Activated B cell treated with CpG ODN at 0.5 μM for 24 hours (primary cell): Measurements from ENCODE around the gene RACK1. TPM values are rescaled to one million over a fixed set of nuclear protein-coding genes. Genes with fewer than 3 reads are reported as not detected.

Source experiments
- ATAC-seq: fragments of 200-7000 bp; cut with Tn5 transposase; one replicate; pipeline ENCODE4 v1.10.0; 2021; ENCODE audit warnings: low read depth, mild to moderate bottlenecking, moderate library complexity
- CTCF ChIA-PET: fragments of 350-600 bp; sonication (Branson Sonifier 250); formaldehyde crosslinking; loops from one replicate; lab custom pipeline; 2021; ENCODE audit warnings: antibody characterized with exemption; lab: Charles Lee
- POLR2A ChIA-PET: fragments of 350-600 bp; sonication (Branson Sonifier 250); formaldehyde crosslinking; loops from one replicate; lab custom pipeline; 2021; ENCODE audit warnings: antibody characterized with exemption; lab: Charles Lee
- DNase-seq: peaks from one replicate; pipeline ENCODE4 v3.0.0; 2022
- H3K27ac Mint-ChIP-seq: one replicate; pipeline ENCODE4 v1.8.0; 2020; ENCODE audit warnings: mixed read lengths
- H3K27me3 Mint-ChIP-seq: one replicate; pipeline ENCODE4 v1.8.0; 2021; ENCODE audit warnings: mixed read lengths
- H3K36me3 Mint-ChIP-seq: one replicate; pipeline ENCODE4 v1.8.0; 2021; ENCODE audit warnings: low read depth, mixed read lengths
- H3K4me1 Mint-ChIP-seq: one replicate; pipeline ENCODE4 v1.8.0; 2021; ENCODE audit warnings: mixed read lengths
- H3K4me3 Mint-ChIP-seq: one replicate; pipeline ENCODE4 v1.8.0; 2020; ENCODE audit warnings: mild to moderate bottlenecking, mixed read lengths
- H3K9me3 Mint-ChIP-seq: one replicate; pipeline ENCODE4 v1.8.0; 2020; ENCODE audit warnings: mixed read lengths
- intact Hi-C: fragments of 100-400 bp; cut with micrococcal nuclease; formaldehyde crosslinking; loops from one replicate; pipeline ENCODE4 v1.15.1; 2024
- total RNA-seq: library from RNA; stranded (reverse); gene quantifications from 2 replicates; pipeline ENCODE4 v1.2.3, GENCODE V29; 2022
- TF ChIP-seq, protein P1 (sequence below): fragments of 200-600 bp; IDR thresholded peaks from one replicate; pipeline ENCODE4 v1.8.0; 2022; ENCODE audit warnings: antibody characterized with exemption, mild to moderate bottlenecking

The RACK1 gene
- total RNA-seq, 1 donor from 2014 or later, result 2,528 TPM

GRCh38 chr5:181207214-181207959 is 36.3 kb downstream of the RACK1 start:
- DNase-seq (peak; percentile 56), ATAC-seq (peak; percentile 62)
- H3K4me3 Mint-ChIP-seq, result peak overlapping the region; percentile 92
- H3K4me1 Mint-ChIP-seq, result peaks cover 34% of the 10 kb centered on the region
- H3K27me3 Mint-ChIP-seq, result peaks cover 15% of the 10 kb centered on the region
- ChIA-PET POLR2A (interaction anchor here (0.9 to 12.3 kb wide), 14 partner anchors 8 to 397 kb away, joined by 3 to 317 read pairs (median 9); partner anchors contain the start of genes RACK1, TRIM41, TRIM52 and ZFP62), CTCF (interaction anchor here (0.7 to 3.3 kb wide), 9 partner anchors 9 to 54 kb away, joined by 3 to 17 read pairs (median 5); partner anchors contain the start of gene RACK1)
- H3K36me3 Mint-ChIP-seq, result peaks cover 9% of the 10 kb centered on the region
- no peaks in the 10 kb centered on the region for H3K9me3 Mint-ChIP-seq
- TF ChIP-seq, protein P1, sequence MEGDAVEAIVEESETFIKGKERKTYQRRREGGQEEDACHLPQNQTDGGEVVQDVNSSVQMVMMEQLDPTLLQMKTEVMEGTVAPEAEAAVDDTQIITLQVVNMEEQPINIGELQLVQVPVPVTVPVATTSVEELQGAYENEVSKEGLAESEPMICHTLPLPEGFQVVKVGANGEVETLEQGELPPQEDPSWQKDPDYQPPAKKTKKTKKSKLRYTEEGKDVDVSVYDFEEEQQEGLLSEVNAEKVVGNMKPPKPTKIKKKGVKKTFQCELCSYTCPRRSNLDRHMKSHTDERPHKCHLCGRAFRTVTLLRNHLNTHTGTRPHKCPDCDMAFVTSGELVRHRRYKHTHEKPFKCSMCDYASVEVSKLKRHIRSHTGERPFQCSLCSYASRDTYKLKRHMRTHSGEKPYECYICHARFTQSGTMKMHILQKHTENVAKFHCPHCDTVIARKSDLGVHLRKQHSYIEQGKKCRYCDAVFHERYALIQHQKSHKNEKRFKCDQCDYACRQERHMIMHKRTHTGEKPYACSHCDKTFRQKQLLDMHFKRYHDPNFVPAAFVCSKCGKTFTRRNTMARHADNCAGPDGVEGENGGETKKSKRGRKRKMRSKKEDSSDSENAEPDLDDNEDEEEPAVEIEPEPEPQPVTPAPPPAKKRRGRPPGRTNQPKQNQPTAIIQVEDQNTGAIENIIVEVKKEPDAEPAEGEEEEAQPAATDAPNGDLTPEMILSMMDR, result no peak
- intact Hi-C loops, result loop anchor here (1.0 to 5.0 kb wide), 4 partner anchors 10 to 35 kb away; partner anchors contain the start of gene RACK1
- H3K27ac Mint-ChIP-seq, result peak overlapping the region; percentile 97

DNA sequence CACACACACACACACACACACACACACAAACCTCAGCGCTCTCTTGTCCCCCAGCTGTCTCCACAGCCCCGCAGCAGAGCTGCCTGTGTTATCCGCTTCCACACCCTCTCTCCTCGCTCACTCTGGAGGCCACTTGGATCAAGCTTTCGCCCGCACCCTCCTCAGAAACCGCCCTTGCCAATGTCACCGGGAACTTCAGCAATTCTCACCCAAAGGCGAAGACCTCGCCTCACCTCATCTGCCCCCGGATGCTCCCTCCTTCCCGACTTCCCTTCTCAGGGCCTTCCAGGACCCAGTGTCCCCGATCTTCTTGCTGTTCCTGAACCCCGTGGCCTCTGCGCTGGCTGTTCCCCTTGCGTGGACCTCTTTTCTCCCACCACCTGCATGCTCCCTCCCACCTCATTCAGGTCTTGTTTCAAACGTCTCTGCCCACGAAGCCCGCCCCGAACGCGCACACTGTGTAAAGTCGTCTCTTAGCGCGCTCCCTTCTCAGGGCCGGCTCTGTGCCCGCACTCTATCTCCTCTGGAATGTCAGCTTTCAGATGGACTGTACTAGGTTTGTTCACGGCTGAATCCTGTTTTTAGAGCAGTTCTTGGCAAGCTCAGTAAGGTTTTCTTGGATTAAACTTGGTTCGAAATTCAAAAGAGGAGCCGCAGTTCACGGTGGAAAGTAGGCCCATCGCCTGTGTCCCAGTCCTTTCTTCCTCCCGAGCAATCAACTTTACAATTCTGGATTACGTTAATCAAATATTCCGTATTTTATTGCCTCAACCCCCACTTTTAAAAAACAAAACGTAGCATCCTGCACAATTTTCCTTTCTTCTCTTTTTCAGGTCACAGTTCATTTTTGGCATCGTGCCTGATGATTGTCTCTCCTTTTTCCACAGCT is 37.7 kb downstream of the RACK1 start:
- Mint-ChIP-seq H3K9me3 (no peaks in the 10 kb centered on the region), H3K27ac (peak overlapping the region; percentile 97), H3K27me3 (peaks cover 15% of the 10 kb centered on the region), H3K36me3 (peaks cover 9% of the 10 kb centered on the region), H3K4me1 (peaks cover 36% of the 10 kb centered on the region), H3K4me3 (peak overlapping the region; percentile 92)
- ATAC-seq (peak; percentile 10), DNase-seq (no peak)
- CTCF ChIA-PET, result interaction anchor here (1.7 to 3.3 kb wide), 3 partner anchors 15 to 38 kb away, joined by 5 to 17 read pairs (median 7); partner anchors contain the start of gene RACK1
- POLR2A ChIA-PET, result interaction anchor here (0.6 to 12.3 kb wide), 9 partner anchors 11 to 55 kb away, joined by 3 to 317 read pairs (median 11); partner anchors contain the start of genes RACK1, TRIM41 and TRIM52
- intact Hi-C loops, result loop anchor here (5.0 kb wide), 1 partner anchor 36 kb away; the partner anchor contains the start of gene RACK1
- TF ChIP-seq, protein P1, result no peak

- ATAC-seq (no peak), DNase-seq (peak; percentile 46)
- Mint-ChIP-seq H3K27me3 (peaks cover 15% of the 10 kb centered on the region), H3K36me3 (peaks cover 9% of the 10 kb centered on the region), H3K27ac (peak within 1 kb of the TSS; percentile 97), H3K4me1 (peaks cover 42% of the 10 kb centered on the region), H3K9me3 (no peaks in the 10 kb centered on the region), H3K4me3 (peak within 1 kb of the TSS; percentile 92)
- ChIA-PET POLR2A (interaction anchor here (0.6 to 12.3 kb wide), 7 partner anchors 16 to 383 kb away, joined by 3 to 317 read pairs (median 6); partner anchors contain the start of genes RACK1 and TRIM41), CTCF (interaction anchor here (1.0 kb wide), 1 partner anchor 14 kb away, joined by 5 read pairs; no protein-coding TSS in a partner anchor)
- intact Hi-C loops, result loop anchor here (5.0 kb wide), 1 partner anchor 37 kb away; the partner anchor contains the start of gene RACK1
- TF ChIP-seq, protein P1, result no peak
These were observed 38.6 kb downstream of the RACK1 start, which contains the start of gene TRIM7 for GRCh38 chr5:181204826-181205760. Gene TRIM7 (minus strand): TSS chr5:181205196. CDS start chr5:181205110, 86 bp downstream.

- H3K36me3 Mint-ChIP-seq, result peaks cover 9% of the 10 kb centered on the region
- no peaks in the 10 kb centered on the region for H3K9me3 Mint-ChIP-seq
- peak; percentile 31 for DNase-seq
- ChIA-PET POLR2A (interaction anchor here (0.6 to 12.3 kb wide), 5 partner anchors 15 to 382 kb away, joined by 3 to 317 read pairs (median 6); partner anchors contain the start of gene TRIM41), CTCF (interaction anchor here (1.0 kb wide), 1 partner anchor 13 kb away, joined by 5 read pairs; no protein-coding TSS in a partner anchor)
- no peak for ATAC-seq
- peak overlapping the region; percentile 85 for H3K4me3 Mint-ChIP-seq
- TF ChIP-seq, protein P1, result no peak
- H3K27me3 Mint-ChIP-seq, result peaks cover 15% of the 10 kb centered on the region
- peaks cover 50% of the 10 kb centered on the region for H3K4me1 Mint-ChIP-seq
- no peak overlapping the region for H3K27ac Mint-ChIP-seq
- intact Hi-C loops, result no loop called here
These were observed 39.4 kb downstream of the RACK1 start for GRCh38 chr5:181204113-181204825.
